Right lung (tissue), 5 donors: ENCODE results near the gene DBN1. TPM values are rescaled to one million over a fixed set of nuclear protein-coding genes. Genes with fewer than 3 reads are reported as not detected.
"Not testable (repeated sequence)": the region's sequence is repeated elsewhere in the genome, so short reads cannot be mapped to it uniquely, and the experiment has no call there.

Experiments
- DNase-seq, 2 donors: peaks; one replicate each; pipeline ENCODE4 v3.0.0-alpha.2; 2013
- polyA plus RNA-seq, 5 donors: library from polyadenylated mRNA; unstranded; fragments of 120-200 nt; gene quantifications; one replicate each; pipeline versions ENCODE4 v1.2.1 to v1.2.3, GENCODE V29; 2013; ENCODE audit warnings: inconsistent platforms in 1 of 5, low replicate concordance in 1 of 5; ENCODE audit not compliant: insufficient read length in 5 of 5, insufficient read depth in 1 of 5

Gene DBN1
- polyA plus RNA-seq, 5 donors: 121 to 218 (median 139) TPM

DNA sequence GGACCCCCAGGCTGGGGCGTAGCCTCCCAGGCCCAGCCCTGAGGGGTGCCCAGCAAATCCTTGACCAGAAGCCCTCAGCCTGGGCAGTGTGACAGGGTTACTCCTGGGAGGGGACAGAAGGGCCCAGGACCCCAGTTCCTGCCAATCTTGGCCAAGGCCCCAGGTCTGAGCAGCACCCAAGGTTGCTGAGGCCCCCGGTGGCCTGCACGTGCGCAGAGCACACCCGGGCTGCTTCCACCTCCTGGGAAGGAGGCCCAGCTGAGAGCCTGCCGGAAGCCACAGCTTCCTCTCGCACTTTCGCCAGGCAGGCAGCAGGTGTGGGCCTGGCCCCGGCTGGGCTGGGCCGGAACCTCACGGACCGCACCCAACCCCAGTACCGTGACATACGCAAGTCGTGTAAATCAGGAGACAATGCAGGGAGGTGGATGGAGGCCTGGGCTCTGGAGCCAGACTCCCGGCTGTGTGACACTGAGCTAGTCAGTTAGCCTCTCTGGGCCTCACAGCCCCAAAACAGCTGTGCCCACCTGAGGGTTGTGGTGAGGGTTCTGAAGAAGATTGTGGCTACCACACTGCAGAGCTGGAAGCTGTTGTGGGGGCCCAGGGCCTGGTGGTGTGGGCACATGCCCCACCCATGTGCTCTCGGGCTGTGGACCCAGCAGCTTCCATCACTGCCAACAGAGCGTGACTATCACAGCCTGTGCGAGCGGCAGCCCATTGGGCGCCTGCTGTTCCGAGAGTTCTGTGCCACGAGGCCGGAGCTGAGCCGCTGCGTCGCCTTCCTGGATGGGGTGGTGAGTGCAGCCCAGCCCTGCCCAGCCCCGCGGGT, 41.9 kb downstream of the DBN1 start:
- no peak for DNase-seq

DNA sequence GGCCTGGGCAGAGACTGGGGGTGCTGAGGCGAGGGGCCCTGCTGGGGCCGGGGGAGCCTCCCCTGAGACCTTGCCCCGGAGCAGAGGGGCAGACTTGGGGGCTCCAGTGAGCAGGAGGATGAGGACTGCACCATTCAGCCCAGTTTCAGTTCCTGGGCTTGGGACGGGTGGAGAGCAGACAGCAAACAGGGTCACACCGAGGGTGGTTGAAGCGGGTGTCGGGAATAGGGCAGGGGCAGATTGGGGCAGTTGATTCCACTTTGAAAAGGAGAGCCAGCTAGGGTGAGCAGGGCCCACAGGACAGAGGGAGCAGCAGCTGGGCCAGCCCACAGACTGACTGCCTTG, 42.5 kb downstream of the DBN1 start:
- no peak for DNase-seq

DNA sequence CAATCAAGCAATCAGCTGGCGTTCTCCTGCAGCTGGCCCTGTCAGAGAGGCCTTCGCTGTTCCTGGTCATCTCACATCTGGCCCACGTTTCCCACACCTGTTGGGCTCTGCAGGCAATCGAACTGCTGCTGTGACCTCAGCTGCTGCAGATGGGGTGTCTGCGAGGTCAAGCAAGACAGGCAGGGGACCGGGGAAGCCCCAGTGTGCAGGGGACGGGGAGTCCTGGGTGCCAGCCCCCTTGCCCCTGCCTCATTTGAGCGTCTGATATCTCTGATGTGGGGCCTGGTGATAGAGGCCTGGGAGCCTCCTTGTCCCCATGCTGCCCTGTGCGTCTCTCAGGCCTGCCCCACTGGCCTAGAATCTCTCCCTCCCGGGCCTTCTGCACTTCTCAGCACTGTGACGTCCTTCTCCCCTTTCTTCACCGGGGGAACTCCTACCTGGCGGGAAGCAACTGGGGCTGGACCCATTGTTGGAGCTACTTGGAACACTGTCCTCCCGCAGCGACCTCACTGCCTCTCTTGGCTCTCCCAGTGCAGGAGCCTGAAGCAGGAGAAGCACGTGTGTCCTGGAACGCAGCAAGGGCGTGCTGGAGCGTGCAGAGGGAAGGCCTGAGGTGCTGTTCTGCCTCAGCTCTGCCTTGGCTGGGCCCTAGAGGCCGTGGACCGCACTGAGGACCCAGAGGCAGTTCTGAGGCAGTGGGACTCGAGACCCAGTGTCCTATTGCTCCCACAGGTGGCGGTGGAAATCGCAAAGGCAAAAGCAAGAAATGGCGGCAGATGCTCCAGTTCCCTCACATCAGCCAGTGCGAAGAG, 43.1 kb downstream of the DBN1 start:
- no peak for DNase-seq

DNA sequence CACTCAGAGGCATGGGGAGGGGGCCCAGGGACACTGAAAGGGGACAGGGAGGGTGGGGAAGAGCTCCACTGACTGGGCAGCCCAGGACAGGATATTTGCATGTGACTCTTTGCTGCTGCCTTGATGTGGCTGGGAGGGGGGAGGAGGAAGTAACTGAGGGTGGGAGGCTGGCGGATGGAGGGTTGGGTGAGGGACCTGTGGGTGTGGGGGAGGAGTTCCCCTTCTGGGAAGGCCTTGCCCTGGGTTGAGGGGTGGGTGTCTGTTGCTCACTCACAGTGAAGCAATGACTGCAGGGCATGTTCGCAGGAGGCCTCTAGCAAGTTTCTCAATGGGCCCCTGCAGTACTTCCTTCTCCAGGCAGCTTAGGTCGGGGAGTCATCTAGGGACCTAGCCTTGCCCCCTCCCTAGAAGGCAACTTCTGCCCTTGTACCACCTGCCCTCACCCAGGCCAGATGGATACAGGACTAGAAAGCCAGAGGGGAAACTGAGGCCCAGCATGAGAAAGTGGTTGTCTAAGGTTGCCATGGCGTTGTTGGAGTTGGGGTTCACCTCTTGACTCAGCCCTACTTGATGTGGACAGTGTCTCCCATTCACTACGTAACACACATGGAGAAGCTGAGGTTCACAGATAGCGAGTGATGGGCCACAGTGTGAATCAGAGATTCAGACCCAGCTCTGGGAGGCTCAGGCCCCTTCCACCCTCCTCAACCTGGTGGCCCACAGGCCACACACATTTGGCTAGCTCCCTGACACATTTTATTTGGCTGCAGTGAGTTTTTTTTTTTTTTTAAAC, 44.0 kb downstream of the DBN1 start:
- DNase-seq: no peak

DNA sequence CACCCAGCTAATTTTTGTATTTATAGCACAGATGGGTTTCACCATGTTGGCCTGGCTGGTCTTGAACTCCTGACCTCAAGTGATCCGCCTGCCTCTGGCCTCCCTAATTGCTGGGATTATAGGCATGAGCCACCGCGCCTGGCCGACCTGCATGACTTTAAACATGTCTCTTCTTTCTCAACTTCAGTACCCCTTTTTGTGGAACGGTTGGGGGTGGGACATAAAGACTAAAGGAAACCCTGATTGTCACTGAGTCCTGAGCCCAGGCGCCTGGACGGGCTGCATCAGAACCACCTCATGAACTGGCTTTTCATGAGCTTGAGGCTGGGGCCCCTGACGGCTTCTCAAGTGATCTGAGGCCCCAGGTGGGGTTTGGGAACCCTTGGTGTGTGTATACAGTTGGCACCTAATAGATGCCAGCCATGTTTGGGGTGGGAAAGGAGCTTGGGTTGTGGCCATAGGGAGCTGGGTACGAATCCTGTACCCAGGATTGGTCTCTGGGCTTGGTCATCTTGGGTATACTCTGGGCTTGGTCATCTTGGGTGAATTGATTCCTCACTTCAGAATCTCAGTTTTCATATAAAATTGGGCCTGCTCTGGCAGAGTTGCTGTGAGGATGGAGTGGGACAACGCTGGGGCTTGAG, 44.7 kb downstream of the DBN1 start:
- no peak for DNase-seq

DNA sequence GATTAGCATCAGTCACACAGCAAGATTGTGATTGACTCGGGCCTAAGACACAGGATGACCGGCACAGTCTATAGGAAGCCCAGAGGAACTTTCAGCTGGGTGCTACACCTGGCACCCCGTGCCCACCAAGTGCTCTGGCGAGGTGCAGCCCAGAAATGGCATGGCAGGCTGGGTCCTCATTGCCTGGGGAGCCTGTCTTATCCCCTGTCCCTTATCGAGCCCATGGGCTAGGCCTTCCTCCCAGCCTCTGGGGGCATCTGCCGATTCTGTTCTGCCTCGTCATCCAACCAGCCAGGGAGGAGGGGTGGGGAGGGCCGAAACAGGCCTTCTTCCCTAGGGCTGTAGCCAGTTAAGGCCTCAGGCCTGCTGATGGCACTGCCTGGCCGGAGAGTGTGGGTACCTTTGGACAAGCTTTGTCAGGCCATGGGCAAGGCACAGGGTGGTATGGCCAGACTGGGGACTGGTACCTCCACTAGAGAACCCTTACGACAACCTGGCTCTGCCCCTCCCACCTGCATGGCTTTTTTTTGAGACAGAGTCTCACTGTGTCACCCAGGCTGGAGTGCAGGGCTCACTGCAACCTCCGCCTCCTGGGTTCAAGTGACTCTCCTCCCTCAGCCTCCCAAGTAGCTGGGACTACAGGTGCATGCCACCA, 45.4 kb downstream of the DBN1 start:
- no peak for DNase-seq

DNA sequence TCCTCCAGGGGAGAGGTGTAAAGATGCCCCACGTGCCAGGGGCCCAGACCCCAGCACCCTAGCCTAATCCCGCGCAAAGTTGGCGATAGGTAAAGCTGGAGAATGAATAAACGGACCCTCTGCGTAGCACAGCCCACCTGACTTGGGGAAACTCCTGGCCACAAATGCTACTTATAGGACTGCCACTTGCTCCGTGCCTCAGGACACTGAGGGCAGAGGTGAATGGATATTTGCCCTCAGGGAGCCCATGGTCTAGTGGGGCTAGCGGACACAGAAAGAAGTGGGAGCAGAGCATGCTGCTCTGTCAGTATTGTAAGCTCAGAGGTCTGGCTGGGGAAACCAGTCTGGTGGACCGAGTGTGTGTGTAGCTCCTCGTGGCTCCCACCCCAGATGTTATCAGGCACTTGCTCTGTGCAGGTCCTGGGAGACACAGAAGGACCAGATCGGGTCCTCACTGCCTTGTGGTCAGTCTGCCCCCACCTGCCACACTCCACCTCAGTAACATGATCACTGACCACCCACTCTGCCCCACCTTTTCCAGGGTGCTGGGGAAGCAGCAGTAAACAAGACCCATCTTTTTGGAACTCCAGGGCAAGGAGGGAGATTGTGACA, 46.1 kb downstream of the DBN1 start:
- DNase-seq: no peak

DNA sequence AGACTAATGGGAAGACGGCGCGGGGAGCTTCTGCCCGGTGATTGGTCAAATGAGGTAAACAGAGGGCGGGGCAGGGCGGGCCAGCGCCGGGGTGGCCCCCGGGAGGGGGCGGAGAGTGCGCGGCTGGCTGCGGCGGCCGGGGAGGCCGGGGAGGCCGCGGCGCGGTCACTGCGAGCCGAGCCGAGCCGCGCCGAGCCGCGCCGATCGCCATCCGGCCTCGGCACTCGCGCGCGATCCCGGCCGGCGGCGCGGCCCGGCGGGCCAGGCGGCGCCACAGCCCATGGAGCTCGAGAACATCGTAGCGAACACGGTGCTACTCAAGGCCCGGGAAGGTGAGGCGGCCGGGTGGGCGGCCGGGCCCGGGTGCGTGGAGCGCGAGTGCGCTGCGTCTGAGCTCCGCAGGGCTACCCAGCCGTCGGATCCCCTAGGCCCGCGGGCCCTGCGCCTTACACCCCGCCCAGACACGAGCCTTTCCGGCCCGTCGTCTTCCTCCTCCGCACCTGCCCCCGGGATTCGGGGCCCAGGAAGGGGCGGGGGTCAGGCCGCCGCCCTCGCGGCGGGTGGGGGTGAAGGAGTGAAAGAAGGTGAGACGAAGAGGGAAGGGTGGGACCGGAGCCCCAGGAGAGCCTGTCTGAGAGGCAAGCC, 46.7 kb downstream of the DBN1 start, which contains the start of gene GRK6:
Gene GRK6, plus strand, starts transcription at position 111 of the 645 bp plus-strand sequence. Its CDS starts 170 bp downstream, at position 281.
- no peak for DNase-seq

DNA sequence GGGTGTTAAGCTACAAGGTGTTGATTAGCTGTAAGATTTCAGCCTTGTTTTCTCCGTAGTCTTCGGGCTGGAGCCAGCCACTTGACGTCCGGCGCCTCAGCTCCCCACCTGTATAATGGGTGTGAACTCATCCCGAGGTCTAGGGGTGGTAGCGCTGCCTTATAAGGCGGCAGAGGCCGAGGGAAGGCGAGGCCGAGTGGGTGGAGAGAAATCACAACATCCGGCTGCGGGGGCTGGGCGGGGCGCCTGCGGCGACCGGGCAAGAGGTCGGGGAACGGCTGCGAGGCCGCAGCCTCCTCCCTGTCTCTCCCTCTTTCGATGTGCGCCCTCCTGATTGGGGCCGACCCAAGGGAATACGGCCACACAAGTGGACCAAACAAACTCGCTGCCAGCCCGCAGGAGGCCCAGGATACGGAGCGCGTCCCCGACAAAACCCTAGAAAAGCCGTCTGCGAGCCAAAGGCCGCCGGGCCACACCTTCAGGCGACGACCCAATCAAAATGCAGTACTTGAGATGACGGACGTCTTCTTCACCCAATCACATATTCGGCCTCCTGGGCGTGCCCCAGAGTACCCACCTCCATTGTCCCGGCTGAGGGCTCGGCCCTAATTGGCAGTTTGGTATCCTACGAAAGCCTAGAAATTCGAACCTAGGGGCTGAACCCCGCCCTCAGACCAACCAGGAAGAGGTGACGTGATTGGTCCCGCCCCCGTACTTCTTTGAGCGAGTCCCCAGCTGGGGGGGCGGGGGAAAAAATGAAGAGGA, 47.5 kb downstream of the DBN1 start:
- peak; percentile 100 for DNase-seq

DNA sequence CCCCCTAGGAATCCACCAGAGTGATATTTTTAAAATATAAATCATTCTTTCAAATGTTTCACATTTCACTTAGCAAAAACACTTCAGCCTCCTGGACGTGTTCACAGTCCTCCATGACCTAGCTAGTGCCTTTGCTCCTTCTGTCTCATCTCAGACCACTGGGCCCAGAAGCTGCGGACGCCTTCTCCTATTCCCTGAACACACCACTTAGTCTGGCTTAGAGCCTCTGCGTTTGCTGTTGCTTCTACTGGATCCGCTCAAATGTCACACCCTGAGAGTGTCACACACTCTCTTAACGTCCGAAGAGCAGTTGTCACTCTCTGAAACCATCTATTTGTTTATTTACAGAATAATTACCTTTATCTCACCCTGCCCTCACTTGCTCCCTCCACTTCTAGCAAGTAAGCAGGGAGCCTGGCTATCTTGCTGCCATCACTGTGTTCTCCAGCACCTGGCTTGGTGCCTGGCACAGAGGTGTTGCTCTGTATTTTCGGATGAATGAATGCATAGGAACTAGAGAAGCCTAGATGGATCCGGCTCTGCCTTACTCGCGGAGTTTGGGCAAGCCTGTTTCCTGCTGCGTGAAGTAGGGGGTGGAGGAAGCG, 48.1 kb downstream of the DBN1 start:
- DNase-seq: no peak

DNA sequence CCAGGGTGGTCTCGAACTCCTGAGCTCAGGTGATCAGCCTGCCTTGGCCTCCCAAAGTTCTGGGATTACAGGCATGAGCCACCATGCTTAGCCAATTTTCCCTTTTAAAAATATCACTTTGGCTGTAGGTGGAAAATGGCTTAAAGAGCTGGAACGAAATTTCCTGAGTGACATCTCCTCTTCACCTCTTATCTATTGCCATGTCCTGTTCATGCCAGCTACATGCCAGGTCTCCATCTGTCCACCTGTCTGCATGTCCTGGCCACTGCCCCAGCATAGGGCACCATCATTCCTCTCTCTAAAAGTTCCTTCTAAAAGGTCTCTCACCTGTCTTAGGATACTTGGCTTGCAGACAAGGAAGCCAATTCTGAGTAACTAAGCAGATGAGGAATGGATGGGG, 49.8 kb downstream of the DBN1 start:
- no peak for DNase-seq

DNA sequence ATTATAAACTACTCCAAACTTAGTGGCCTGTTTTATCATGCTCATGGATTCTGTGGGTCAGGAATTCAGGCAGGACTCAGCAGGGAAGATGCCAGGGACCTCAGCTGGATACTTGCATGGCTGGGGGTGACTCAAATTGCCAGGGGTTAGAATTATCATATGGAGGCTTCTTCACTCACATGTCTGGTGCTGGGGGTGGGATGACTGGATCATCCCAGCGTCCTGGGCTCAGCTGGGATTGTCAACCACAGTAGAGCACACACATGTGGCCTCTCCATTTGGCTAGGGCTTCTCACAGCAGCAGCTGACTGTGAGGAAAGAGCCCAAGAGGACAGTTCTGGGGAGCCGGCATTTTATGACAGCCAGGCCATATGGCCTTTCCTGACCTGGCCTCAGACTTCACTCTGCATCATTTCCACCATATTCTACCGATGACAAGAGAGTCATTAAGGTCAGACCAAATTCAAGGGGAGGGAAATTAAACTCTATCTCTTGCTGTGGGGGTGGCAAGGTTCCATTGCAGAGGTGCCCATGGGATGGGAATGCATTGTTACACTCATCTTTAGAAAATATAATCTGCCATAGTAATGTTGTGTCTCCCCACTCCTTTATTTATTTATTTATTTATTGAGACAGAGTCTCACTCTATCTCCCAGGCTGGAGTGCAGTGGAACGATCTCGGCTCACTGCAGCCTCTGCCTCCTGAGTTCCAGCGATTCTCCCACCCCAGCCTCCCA, 52.2 kb downstream of the DBN1 start:
- DNase-seq: no peak

DNA sequence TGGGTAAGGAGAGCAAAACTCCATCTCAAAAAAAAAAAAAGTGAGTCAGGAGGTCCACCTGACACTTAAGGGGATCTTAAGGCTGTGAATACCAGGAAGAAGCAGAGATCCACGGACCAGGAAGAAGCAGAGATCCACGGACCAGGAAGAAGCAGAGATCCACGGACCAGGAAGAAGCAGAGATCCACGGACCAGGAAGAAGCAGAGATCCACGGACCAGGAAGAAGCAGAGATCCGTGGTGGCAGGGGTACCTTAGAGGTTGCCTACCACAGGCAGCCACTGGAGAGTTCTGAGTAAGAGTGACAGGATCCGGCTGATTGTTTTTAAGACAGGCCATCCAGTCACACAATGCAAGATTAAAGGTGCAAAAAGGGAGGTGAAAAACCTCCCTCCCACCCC, 53.0 kb downstream of the DBN1 start:
- not testable (repeated sequence) for DNase-seq

DNA sequence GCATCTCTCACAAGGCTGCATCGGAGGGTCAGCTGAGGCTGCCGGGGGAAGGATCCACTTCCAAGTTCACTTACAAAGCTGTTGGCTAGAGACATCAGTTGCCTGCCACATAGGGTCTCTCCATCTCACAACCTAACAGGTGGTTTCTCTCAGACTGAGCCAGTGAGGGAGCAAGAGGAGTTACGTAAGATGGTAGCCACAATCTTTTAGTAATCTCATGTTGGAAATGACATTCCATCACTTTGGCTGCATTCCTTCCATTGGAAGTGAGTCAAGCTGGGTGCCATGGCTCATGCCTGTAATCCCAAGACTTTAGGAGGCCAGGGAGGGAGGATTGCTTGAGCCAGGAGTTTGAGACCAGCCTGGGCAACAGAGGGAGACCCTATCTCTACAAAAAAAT, 54.4 kb downstream of the DBN1 start:
- DNase-seq: peak in 1 of 2 donors; percentile 61

DNA sequence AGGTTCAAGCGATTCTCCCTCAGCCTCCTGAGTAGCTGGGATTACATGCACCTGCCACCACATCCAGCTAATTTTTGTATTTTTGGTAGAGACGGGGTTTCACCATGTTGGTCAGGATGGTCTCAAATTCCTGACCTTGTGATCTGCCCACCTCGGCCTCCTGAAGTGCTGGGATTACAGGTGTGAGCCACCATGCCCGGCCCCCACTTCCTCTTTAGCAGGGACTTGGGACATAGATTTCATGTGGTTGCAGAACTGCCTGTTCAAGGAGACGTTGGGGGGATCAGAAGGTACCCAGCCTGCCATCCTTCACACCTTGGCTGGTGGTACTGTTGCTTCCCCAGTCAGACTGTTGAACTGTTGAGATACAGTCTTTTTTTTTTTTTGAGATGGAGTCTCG, 56.4 kb downstream of the DBN1 start:
- DNase-seq: not testable (repeated sequence)

DNA sequence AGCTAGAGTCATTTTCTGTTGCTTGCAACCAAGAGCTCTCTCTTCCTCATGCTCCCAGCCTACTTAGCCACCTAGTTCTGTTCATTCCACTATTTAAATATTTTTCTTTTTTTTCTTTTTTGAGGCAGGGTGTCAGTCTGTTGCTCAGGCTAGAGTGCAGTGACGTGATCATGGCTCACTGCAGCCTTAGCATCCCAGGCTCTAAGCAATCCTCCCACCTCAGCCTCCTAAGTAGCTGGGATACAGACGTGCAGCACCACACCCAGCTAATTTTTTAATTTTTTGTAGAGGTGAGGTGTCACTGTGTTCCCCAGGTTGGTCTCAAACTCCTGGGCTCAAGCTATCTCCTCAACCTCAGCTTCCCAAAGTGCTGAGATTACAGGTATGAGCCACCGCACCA, 59.0 kb downstream of the DBN1 start:
- DNase-seq: no peak

DNA sequence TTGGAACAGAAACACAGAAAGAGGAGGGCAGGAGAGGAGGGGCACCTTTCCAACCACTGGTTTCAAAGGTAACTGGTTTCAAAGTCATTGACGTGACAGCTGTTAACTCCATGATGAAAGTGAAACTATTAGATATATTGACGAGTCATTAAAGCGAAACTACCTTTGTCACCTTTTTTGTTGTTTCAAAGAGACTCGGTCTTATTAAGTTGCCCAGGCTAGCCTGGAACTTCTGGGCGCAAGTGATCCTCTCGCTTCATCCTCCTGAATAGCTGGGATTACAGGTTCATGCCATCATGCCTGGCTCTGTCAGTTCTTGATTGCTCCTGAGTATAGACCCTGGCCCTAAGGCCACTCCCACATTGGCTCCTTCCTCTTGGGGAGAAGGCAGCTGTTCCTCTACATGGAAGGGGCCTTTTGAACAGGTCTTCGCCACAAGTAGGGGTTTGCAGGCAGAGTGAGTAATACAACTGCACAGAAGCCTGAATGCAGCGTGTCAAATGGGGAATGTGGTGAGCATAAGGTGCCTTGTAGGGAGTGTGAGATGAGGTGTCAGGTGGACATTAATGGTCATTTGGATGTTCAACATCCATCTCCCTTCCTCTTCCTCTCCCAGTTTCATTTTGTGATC, 60.7 kb downstream of the DBN1 start:
- DNase-seq: no peak

DNA sequence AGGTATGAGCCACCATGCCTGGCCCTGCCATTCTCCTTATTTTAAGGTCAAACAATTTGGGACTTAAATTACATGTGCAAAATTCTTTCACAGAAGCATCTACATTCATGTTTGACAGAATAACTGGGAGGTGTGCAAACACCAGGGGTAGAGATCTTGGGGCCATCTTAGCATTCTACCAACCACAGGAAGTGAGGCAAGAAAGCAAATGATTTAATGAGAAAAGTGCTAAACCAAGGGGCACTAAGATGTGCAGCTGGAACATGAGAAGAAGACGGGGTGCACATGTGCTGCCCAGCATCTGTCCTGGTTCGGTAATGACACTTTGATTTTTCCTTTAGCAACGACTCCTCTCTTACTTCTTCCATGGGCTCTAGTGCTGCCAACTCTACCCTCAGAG, 62.9 kb downstream of the DBN1 start:
- no peak for DNase-seq
